GM19467 (cell line): ENCODE data around the gene CCDC89.
A peak's percentile ranks its signal among the peaks of the same experiment; 100 is the strongest.
"Not testable (repeated sequence)": the region's sequence is repeated elsewhere in the genome, so short reads cannot be mapped to it uniquely, and the experiment has no call there.

ENCODE experiments used
- ATAC-seq: cut with Tn5 transposase; IDR thresholded peaks from one replicate; pipeline ENCODE4 v1.9.1; 2021; ENCODE audit warnings: mild to moderate bottlenecking, moderate library complexity; ENCODE audit not compliant: unreplicated experiment

CCDC89 gene

DNA sequence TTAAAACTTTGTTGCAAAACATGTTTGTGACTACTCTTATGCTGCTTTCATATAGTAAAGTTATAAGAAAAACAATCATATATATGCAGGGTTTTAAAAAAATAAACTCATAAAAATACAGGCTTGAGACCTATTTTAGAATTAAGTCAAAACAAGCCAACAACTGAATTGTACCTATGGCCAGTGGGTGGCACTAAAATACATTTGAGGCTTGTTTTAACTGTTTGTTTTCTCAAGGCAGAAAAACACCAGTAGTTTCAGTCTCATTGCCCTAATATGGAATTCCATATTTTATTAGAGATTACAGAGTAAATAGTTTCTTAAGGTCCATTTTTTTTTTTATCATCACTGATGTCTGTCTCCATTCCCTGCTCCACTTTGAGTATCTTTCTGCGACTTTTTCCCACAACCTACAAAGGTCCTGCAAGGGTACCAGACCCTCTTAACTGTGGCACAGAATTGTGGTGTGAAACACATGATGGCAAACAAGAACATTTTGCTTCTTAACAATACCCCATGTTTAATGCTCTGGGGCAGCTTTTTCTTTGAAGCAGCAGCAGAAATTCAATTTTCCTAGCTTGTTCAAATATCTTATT is 8.5 kb upstream of the CCDC89 start:
- no peak for ATAC-seq

- no peak for ATAC-seq
Observed at GRCh38 chr11:85685125-85685819, 723 bp downstream of the CCDC89 start.

- ATAC-seq: peak; percentile 86
Observed at GRCh38 chr11:85682330-85683305, 3.4 kb downstream of the CCDC89 start.

DNA sequence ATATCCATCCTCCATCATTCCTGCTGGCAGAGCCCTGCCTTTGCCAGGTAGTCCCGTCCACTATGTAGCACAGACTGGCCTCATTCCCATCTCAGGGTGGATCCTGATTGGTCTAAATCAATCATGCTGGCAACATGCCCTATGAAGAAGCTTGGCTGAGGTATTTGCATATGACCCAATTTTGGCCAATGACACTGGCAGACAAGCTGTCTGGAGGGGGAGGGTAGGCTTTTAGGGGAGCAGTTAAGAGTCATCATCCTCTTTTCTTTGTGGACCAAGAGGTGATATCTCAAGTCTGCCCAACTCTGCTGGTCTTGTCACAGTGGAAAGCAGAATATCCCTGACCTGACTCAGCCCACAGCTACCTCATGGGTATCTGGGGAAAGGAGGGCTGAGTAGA is 5.1 kb downstream of the CCDC89 start:
- no peak for ATAC-seq

DNA sequence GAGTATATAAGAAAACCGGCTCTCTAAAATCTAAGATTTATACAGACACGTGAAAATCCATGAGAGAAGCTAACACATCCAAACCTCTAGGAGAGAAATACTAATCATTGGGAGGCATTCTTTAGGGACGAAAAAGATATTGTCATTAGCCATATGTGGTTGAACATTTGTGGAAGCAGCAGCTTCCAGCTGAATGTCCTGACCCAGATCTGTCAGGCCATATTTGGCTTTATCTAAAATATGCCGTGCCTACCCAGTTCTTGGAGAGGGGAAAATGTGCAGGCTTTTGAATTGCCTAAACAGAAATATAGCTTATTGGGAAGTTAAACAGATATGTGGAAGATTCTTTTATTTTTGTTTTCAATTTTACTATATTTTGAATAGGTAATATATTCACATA is 6.4 kb downstream of the CCDC89 start:
- no peak for ATAC-seq

- no peak for ATAC-seq
Observed at GRCh38 chr11:85673393-85673792, 12.6 kb downstream of the CCDC89 start.

- ATAC-seq: no peak
Observed at GRCh38 chr11:85672105-85672902, 13.7 kb downstream of the CCDC89 start.

GRCh38 chr11:85670949-85671663 is 14.9 kb downstream of the CCDC89 start:
- not testable (repeated sequence) for ATAC-seq

DNA sequence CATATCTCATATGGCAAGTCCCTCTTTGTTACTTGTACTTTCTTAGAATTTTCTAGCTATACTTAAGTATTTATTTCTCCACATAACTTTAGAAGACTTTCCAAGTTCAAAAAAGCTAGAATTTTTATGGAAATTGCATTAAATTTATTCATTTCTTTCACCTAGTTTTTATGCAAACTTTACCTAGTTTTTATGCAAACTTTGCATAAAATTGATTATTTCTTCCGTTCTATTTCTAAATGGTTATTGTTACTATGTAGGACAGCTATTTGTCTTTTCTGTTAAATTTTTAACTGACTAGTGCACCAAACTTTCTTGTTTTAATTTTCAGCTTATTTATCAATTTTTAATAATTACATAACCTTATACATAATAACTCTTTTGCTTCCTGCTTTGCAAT is 17.8 kb downstream of the CCDC89 start:
- no peak for ATAC-seq

- ATAC-seq: no peak
Observed at GRCh38 chr11:85666687-85667086, 19.3 kb downstream of the CCDC89 start.

DNA sequence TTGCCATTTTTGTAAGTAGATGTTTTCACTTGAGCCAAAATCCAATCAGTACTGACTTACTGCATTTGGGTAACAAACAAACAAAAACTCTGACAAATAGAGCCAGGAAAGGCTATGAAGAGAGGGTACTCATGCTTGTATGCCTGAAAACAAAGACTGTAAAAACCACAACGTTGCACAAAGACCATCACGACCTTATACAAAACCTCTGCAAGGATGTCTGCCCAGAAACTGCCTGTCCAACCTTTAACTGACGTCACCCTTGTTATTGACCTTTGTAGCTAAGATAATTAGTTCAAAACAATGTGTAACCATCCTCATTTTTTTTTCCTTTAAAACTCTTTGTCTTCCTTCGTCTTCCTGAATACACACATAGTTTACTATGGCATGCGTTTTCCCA is 20.3 kb downstream of the CCDC89 start:
- ATAC-seq: no peak

- ATAC-seq: peak; percentile 90
Observed at GRCh38 chr11:85664615-85665481, 21.1 kb downstream of the CCDC89 start, which contains the start of gene CREBZF. Gene CREBZF (minus strand): TSS chr11:85665129. CDS start chr11:85664875, 254 bp downstream.

DNA sequence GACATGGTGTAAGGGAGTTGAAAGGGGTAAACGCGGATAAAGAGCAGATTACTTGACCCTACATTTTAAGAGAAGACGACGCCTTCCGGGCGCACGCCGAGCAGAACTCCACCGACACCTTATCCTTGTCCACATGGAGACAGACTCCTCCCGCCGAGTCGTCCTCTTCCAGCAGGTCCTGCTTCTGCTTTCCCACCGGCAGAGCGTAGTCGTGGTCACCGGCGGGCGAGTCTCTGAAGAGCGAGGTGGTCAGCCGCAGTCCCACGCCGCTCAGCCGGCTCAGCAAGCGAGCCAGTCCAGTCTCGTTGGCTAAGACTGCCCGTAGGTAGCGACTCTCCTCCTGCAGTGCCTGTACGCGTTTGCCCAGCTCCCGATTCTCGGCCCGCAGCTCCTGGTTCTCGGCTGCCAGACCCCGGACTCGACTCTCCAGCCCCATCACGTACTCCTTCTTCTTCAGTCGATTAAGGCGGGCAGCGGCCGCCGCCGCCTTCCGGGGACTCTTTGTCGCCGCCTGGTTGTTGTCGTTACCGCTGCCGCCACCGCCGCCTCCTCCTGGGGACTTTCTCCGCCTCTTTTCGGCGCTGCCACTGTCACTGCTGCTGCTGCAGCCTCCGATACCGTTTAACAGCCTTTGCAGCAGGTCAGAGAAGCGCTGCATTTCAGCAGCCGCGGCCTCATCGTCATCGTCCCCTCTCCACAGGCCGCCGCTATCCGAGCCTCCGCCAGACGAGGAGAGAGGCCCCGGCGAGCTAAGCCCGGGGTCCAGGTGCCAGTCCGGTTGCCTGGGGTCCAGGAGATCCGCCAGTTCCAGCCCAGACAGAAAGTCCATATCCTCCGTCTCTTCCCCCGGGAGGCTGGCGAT is 22.0 kb downstream of the CCDC89 start:
- ATAC-seq: peak; percentile 66

- ATAC-seq: no peak
Observed at GRCh38 chr11:85663080-85663752, 22.8 kb downstream of the CCDC89 start.

DNA sequence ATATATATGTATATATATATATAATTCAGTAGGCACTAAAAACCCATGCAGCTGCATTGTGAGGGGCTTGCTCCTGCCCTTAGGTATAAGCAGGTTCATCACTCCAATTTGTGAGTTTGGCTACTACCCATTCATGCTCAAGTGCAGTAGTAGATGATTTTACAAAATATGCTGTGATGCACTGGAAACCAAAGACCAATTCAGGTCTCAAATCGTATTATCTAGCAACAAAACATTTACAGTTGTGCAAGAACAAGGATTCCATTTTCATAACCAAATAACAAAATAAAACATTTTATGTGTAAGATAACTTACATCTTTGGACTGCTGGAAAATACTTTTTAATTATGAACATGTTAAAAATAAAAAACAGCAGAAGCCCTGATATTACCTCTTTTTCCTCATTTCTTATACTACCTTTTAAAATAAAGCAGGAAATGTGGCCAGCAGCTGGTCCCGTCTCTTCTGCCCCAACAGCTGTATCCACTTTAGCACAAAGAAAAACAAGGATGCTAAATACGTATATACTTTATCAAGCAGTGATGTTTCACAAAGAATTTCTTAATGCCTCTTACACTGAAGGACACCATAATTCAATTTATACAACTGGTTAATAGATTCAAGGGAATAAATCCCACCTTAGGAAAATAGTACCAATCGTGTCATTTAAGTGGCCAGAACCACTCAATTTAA is 23.9 kb downstream of the CCDC89 start:
- no peak for ATAC-seq

GRCh38 chr11:85658180-85658579 is 27.8 kb downstream of the CCDC89 start:
- no peak for ATAC-seq

DNA sequence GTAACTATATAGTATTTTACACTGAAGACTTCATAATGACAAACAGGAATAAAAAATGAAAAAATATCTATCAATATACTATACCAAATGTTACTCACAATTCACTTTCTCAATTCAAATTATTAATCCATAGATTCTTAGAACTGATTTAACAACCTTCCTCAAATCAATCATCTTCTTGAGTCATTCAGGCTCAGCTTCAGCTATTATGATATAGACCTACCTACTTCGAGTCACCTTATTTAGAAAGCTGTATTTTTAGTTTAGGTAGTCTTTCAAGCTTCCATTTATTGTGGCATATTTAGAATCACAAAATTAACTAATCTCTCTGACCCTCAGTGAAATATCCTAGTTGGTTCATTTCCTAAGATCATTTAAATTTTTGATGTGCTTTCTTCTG is 29.2 kb downstream of the CCDC89 start:
- no peak for ATAC-seq
